CD4-positive, alpha-beta T cell (primary cell): ENCODE data around the gene OSBPL10. TPM values are rescaled to one million over a fixed set of nuclear protein-coding genes. Genes with fewer than 3 reads are reported as not detected.

Experiments
- ATAC-seq: fragments of 200-7000 bp; cut with Tn5 transposase; one replicate; pipeline ENCODE4 v1.10.0; 2022; ENCODE audit warnings: mild to moderate bottlenecking; ENCODE audit not compliant: poor library complexity
- CTCF ChIA-PET: fragments of 350-600 bp; sonication (Branson Sonifier 250); formaldehyde crosslinking; loops from one replicate; lab custom pipeline; 2021; ENCODE audit warnings: antibody characterized with exemption, inconsistent platforms; lab: Charles Lee
- POLR2A ChIA-PET: fragments of 350-600 bp; sonication (Branson Sonifier 250); formaldehyde crosslinking; loops from one replicate; lab custom pipeline; 2021; ENCODE audit warnings: antibody characterized with exemption, inconsistent platforms; lab: Charles Lee
- DNase-seq, 14 experiments: peaks; one replicate each; pipeline ENCODE4 v3.0.0-alpha.2; 2013 to 2020; ENCODE audit warnings: mixed read lengths in 2 of 14
- H3K27ac ChIP-seq, 2 donors: one replicate each; pipeline versions ENCODE4 v1.5.1 to v1.7.0; 2013; ENCODE audit warnings: low read length in 2 of 2, low read depth in 1 of 2, mild to moderate bottlenecking in 1 of 2
- H3K27me3 ChIP-seq, 2 experiments: 1 replicate in 1 of 2; 2 replicates in 1 of 2; pipeline versions ENCODE4 v1.6.1 to v1.7.0; 2013; ENCODE audit warnings: low read length in 2 of 2, control low read depth in 1 of 2, mild to moderate bottlenecking in 1 of 2, moderate library complexity in 1 of 2; ENCODE audit not compliant: insufficient read depth in 2 of 2, control insufficient read depth in 1 of 2
- H3K36me3 ChIP-seq: one replicate; pipeline ENCODE4 v1.6.1; 2013; ENCODE audit warnings: low read length, control low read depth; ENCODE audit not compliant: insufficient read depth
- H3K4me1 ChIP-seq: one replicate; pipeline ENCODE4 v1.6.1; 2013; ENCODE audit warnings: low read length, control low read depth; ENCODE audit not compliant: insufficient read depth
- H3K4me3 ChIP-seq: one replicate; pipeline ENCODE4 v1.5.1; 2013; ENCODE audit warnings: mild to moderate bottlenecking, low read length, moderate library complexity
- H3K9me3 ChIP-seq, 2 experiments: 1 replicate in 1 of 2; 2 replicates in 1 of 2; pipeline versions ENCODE4 v1.6.1 to v1.7.0; 2013; ENCODE audit warnings: low read length in 2 of 2, mild to moderate bottlenecking in 2 of 2, control low read depth in 1 of 2, moderate library complexity in 1 of 2; ENCODE audit not compliant: control insufficient read depth in 1 of 2, insufficient read depth in 1 of 2
- H3K27ac Mint-ChIP-seq: one replicate; pipeline ENCODE4 v1.8.0; 2020; ENCODE audit warnings: mixed read lengths
- H3K27me3 Mint-ChIP-seq: one replicate; pipeline ENCODE4 v1.8.0; 2021; ENCODE audit warnings: mixed read lengths
- H3K36me3 Mint-ChIP-seq: one replicate; pipeline ENCODE4 v1.8.0; 2021; ENCODE audit warnings: low read depth, mixed read lengths
- H3K4me1 Mint-ChIP-seq: one replicate; pipeline ENCODE4 v1.8.0; 2021; ENCODE audit warnings: low read depth, mixed read lengths
- H3K4me3 Mint-ChIP-seq: one replicate; pipeline ENCODE4 v1.8.0; 2020; ENCODE audit warnings: mild to moderate bottlenecking, mixed read lengths
- H3K9me3 Mint-ChIP-seq: one replicate; pipeline ENCODE4 v1.8.0; 2020; ENCODE audit warnings: mixed read lengths
- intact Hi-C, 2 experiments: fragments of 100-400 bp; cut with DNase I in 1 of 2; cut with micrococcal nuclease in 1 of 2; formaldehyde crosslinking; loops; one replicate each; pipeline versions ENCODE4 v1.15.1 to v1.9.0; 2023 to 2025; cut with DNase I, micrococcal nuclease
- total RNA-seq, 174 experiments: library from RNA in 2 of 174; stranded (reverse) in 2 of 174; gene quantifications; one replicate each; pipeline ENCODE4 v1.2.3 and lab custom pipeline; 2021 to 2026
- TF ChIP-seq, protein P1 (sequence below): fragments of 200-600 bp; IDR thresholded peaks from one replicate; pipeline ENCODE4 v1.8.0; 2022; ENCODE audit warnings: antibody characterized with exemption, mild to moderate bottlenecking

OSBPL10 gene
- total RNA-seq, 2 experiments from 2014 or later, result not detected

DNA sequence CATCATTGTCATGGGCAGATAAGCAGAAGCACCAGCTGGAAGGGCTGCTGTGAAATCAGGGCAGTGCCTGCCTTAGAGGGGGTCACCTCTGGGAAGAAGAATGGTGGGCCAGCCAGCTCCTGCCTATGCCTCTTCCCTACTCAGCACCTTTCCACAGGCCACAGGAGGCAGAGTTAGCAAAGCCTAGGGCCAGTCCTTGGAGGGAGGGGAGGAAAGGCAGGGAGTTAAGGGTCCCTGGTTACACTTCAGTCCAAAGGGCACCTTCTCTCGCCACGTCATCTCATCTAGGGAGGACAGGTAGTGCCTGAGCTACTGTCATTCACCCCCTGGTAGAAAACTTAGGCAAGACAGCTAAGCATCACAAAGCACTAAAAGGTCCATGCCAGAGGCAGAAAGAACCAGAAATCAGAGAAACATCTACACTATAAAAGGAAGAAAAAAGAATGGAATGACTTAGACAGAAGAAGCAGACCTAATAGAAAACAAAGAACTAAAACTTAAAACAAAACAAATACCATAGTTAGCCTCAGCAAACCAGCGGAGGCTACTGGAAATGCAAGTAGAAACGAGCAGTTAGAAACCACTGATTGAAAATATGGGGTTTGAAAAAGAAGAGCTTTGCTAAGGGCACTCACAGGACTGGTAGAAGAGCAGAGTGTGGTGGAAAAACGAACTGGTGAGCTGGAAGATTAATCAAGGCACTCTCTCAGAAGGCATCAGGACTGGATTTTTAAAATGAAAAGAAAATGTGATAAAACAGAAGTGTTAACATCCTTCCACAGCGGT lies 84.2 kb downstream of the OSBPL10 start:
- no peaks in the 10 kb centered on the region for H3K27me3 ChIP-seq
- peaks cover 0 to 4% of the 10 kb centered on the region in 2 experiments for H3K9me3 ChIP-seq
- no peaks in the 10 kb centered on the region for H3K4me1 Mint-ChIP-seq
- no peak overlapping the region for H3K27ac ChIP-seq
- H3K4me1 ChIP-seq, result no peaks in the 10 kb centered on the region
- no peaks in the 10 kb centered on the region for H3K9me3 Mint-ChIP-seq
- TF ChIP-seq, protein P1, sequence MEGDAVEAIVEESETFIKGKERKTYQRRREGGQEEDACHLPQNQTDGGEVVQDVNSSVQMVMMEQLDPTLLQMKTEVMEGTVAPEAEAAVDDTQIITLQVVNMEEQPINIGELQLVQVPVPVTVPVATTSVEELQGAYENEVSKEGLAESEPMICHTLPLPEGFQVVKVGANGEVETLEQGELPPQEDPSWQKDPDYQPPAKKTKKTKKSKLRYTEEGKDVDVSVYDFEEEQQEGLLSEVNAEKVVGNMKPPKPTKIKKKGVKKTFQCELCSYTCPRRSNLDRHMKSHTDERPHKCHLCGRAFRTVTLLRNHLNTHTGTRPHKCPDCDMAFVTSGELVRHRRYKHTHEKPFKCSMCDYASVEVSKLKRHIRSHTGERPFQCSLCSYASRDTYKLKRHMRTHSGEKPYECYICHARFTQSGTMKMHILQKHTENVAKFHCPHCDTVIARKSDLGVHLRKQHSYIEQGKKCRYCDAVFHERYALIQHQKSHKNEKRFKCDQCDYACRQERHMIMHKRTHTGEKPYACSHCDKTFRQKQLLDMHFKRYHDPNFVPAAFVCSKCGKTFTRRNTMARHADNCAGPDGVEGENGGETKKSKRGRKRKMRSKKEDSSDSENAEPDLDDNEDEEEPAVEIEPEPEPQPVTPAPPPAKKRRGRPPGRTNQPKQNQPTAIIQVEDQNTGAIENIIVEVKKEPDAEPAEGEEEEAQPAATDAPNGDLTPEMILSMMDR, result no peak
- no peaks in the 10 kb centered on the region for H3K36me3 Mint-ChIP-seq
- DNase-seq, result no peak
- H3K4me3 Mint-ChIP-seq, result no peak overlapping the region
- H3K27ac Mint-ChIP-seq, result no peak overlapping the region
- ATAC-seq, result no peak
- POLR2A ChIA-PET, result no interaction called here
- no peak overlapping the region for H3K4me3 ChIP-seq
- no peaks in the 10 kb centered on the region for H3K36me3 ChIP-seq
- CTCF ChIA-PET, result no interaction called here
- H3K27me3 Mint-ChIP-seq, result no peaks in the 10 kb centered on the region
- intact Hi-C loops, result no loop called here

DNA sequence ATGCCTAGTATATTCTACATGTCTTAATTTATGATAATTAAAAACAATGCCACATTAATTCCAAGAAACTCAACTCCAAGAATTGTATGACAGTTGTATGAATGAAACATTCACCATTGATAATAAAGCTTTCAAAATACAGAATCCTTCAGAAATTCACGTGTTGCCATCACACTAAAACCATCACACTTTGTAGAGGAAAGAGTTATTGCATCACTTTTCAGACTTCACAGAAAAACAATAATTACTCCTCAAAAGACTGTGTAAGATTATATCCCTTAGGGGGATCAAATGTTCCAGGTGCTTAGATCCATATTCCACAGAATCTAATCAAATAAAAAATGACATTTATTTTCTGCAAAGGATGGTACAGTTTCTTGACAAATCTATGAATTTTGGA lies 85.0 kb downstream of the OSBPL10 start:
- H3K4me1 Mint-ChIP-seq, result no peaks in the 10 kb centered on the region
- H3K4me3 ChIP-seq, result no peak overlapping the region
- no peak overlapping the region for H3K27ac Mint-ChIP-seq
- no peaks in the 10 kb centered on the region for H3K36me3 ChIP-seq
- no peaks in the 10 kb centered on the region for H3K36me3 Mint-ChIP-seq
- H3K27me3 Mint-ChIP-seq, result no peaks in the 10 kb centered on the region
- H3K27ac ChIP-seq, result no peak overlapping the region
- POLR2A ChIA-PET, result no interaction called here
- intact Hi-C loops, result no loop called here
- H3K9me3 Mint-ChIP-seq, result no peaks in the 10 kb centered on the region
- H3K4me3 Mint-ChIP-seq, result no peak overlapping the region
- no peaks in the 10 kb centered on the region for H3K4me1 ChIP-seq
- H3K27me3 ChIP-seq, result no peaks in the 10 kb centered on the region
- TF ChIP-seq, protein P1, result no peak
- DNase-seq (no peak), ATAC-seq (no peak)
- CTCF ChIA-PET, result no interaction called here
- H3K9me3 ChIP-seq, result peaks cover 0 to 4% of the 10 kb centered on the region in 2 experiments

DNA sequence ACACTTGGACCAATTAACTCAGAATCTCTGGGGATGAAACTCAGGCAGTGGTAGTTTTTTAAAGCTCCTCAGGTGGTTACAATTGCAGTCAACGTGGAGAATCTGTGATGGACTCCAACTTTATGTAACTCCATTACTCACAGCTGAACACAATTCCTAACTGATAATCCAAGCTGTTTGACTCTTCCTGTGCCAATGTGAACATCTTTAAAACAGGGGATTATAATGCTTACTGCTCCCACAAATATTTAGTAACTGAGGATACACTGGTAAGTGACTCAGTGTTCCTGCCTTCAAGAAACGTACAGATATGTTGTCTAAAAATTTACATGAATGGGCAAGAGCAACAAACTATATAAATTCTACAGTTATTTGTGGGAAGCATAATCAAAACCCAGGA lies 85.6 kb downstream of the OSBPL10 start:
- H3K27me3 Mint-ChIP-seq, result no peaks in the 10 kb centered on the region
- no peaks in the 10 kb centered on the region for H3K4me1 ChIP-seq
- peaks cover 0 to 4% of the 10 kb centered on the region in 2 experiments for H3K9me3 ChIP-seq
- H3K27me3 ChIP-seq, result no peaks in the 10 kb centered on the region
- no peaks in the 10 kb centered on the region for H3K36me3 ChIP-seq
- intact Hi-C loops, result no loop called here
- no peaks in the 10 kb centered on the region for H3K36me3 Mint-ChIP-seq
- no peak overlapping the region for H3K4me3 Mint-ChIP-seq
- DNase-seq, result no peak
- no peak overlapping the region for H3K27ac Mint-ChIP-seq
- ChIA-PET POLR2A (no interaction called here), CTCF (no interaction called here)
- no peak overlapping the region for H3K4me3 ChIP-seq
- TF ChIP-seq, protein P1, result no peak
- H3K4me1 Mint-ChIP-seq, result no peaks in the 10 kb centered on the region
- H3K9me3 Mint-ChIP-seq, result no peaks in the 10 kb centered on the region
- ATAC-seq, result no peak
- no peak overlapping the region for H3K27ac ChIP-seq
